Fibroblast of gingiva (primary cell): Measurements from ENCODE around the gene MPHOSPH10.
A peak's percentile ranks its signal among the peaks of the same experiment; 100 is the strongest.
"Not testable (repeated sequence)": the region's sequence is repeated elsewhere in the genome, so short reads cannot be mapped to it uniquely, and the experiment has no call there.

Experiments used
- DNase-seq: peaks from one replicate; pipeline ENCODE4 v3.0.0-alpha.2; 2011; ENCODE audit warnings: low read depth

MPHOSPH10 gene

DNA sequence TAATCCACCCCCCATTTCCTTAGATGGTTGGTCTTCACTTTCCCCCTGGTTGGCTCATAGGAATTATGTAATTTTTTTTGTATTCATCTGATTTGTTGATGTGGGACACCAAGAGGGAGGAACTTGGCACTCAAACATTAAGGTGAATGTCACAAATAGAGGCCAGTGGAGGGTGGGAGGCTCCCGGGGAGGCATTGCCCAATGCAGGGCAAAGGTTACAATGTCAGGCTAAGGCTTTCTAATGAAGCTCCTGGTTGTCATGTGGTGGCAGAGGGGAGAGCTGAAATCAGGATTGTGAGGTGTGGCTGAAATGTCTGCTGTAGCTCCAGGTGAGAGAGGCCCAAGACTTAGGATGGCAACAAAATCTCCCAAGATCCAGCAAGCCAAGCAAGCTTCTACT, 42.7 kb downstream of the MPHOSPH10 start:
- no peak for DNase-seq

- no peak for DNase-seq
These were observed 43.8 kb downstream of the MPHOSPH10 start for GRCh38 chr2:71174207-71174606.

DNA sequence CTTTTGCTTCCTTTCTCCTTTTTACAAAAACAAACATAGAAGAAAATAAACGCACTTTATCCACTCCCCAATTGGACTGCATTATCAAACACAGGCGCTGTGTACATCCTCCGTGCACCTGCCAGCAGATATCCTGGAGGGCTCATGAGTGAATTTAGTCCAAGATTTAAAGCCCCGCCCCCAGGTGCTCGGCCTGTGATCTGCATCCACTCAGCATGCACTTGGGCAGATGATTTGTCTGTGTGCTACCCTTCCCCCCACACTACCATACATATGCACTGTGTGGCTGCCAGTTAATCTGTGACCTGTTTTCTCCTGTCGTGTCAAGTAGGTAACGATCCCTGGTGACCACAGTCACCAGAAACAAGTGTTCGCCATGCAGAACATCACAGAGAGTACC, 48.4 kb downstream of the MPHOSPH10 start:
- DNase-seq, result not testable (repeated sequence)

DNA sequence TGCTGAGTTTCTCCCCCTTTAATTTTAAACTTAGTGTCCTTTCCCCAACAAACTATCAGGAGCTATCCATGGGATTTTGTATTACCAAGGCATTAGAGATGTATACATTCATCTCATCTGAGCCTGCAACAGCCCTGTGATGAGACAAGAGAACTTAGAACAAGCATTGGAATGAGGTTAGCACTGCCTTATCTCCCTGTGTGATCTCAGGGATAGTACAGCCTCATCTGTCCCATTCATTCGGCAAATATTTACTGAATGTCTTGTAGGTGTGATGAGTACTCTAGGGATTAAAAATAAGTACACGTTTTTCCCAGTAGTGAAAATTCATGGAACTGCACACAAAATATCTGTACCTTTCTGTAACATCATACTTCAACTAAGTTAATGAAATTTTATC, 50.9 kb downstream of the MPHOSPH10 start:
- no peak for DNase-seq

DNA sequence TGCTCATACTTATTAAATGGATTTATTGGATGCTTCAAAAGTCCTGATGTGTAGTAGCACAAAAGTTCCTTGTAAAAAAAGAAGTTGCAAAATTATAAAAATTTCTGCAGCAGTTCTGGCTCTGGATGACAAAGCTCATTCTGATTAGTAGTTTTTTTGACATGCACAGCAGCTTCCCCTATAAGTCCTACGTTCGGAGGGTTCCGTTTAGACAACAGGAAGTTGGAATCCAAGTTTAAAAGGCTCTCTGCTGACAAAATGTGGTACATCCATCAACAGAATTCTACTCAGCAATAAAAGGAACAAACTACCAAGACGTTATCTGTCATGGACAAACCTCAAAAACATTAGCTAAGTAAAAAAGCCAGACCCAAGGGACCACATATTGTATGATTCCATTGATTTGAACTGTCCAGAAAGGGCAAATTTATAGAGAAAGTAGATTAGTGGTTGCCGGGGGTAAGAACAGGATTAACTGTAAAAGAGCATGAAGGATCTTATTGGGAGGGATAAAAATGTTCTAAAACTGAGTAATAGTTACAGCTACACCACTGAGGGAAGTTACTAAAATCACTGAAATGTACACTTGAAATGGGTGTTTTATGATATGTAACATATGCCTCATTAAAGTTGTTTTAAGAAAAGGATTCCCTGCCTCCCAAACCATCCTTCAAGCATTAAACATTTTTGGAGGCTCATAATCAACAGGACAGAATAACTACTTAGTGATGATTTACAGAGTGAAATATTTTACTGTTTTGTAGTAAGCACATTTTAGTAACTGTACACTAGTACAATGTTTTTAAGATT, 53.1 kb downstream of the MPHOSPH10 start:
- not testable (repeated sequence) for DNase-seq

GRCh38 chr2:71186973-71187372, 56.5 kb downstream of the MPHOSPH10 start:
- DNase-seq, result no peak

DNA sequence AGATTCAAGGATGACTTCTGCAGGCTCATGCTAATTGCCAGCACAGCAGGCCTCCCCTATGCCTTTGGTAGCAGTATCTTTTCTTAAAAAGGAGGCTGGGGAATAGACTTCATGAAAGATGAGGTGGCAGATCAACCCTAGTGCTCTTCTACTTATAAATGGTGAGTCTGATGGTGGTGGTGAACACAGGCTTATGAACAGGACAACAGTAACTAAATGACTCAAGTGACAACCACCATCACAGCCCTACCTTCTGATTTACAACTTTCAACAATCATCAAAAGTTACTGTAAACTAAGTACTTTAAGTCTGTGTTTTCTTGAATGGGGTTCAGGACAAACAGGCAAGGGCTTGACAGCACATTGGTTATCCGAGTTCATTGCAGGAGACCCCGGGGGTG, 57.2 kb downstream of the MPHOSPH10 start:
- DNase-seq, result no peak

- peak; percentile 21 for DNase-seq
These were observed 60.5 kb downstream of the MPHOSPH10 start for GRCh38 chr2:71190656-71191569.

GRCh38 chr2:71191570-71191943, 61.1 kb downstream of the MPHOSPH10 start:
- no peak for DNase-seq
